ENCODE data around the gene MSI2.

DNA sequence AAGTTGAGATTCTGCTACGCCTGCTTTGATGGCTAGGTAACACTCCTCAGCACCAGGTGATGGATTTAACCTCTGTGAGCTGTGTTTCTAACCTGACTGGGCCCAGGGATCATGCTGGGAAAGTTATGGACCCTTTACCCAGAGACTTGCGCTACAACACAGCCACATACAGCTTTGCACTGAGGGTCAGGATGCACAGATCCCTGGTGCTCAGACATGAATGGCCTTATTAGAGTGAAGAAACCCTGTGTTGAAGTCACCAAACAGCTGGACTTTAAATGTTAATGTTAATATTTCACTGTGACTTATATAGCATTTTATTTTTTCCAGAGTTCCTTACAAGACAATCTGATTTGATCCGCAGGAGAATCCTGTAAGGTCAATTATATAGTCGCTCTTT, 114.3 kb downstream of the MSI2 start:
- no peak for TF ChIP-seq EZH2 (IDR thresholded peaks at IDR 0.05; ENCODE audit: borderline replicate concordance, low read length)
- TF ChIP-seq, protein P1, sequence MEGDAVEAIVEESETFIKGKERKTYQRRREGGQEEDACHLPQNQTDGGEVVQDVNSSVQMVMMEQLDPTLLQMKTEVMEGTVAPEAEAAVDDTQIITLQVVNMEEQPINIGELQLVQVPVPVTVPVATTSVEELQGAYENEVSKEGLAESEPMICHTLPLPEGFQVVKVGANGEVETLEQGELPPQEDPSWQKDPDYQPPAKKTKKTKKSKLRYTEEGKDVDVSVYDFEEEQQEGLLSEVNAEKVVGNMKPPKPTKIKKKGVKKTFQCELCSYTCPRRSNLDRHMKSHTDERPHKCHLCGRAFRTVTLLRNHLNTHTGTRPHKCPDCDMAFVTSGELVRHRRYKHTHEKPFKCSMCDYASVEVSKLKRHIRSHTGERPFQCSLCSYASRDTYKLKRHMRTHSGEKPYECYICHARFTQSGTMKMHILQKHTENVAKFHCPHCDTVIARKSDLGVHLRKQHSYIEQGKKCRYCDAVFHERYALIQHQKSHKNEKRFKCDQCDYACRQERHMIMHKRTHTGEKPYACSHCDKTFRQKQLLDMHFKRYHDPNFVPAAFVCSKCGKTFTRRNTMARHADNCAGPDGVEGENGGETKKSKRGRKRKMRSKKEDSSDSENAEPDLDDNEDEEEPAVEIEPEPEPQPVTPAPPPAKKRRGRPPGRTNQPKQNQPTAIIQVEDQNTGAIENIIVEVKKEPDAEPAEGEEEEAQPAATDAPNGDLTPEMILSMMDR (IDR thresholded peaks at IDR 0.05; ENCODE audit: low read length): no peak
